Liver (tissue), 9 donors: ENCODE data around the gene MIEF1. TPM values are rescaled to one million over a fixed set of nuclear protein-coding genes. Genes with fewer than 3 reads are reported as not detected.

Experiments used
- DNase-seq: peaks from one replicate; pipeline ENCODE4 v3.0.0-alpha.2; 2017; ENCODE audit warnings: low spot score
- H3K27ac ChIP-seq, 2 donors: one replicate each; pipeline ENCODE4 v1.7.0; 2013; ENCODE audit warnings: inconsistent platforms in 2 of 2, low read length in 2 of 2, control low read depth in 1 of 2, low read depth in 1 of 2, mild to moderate bottlenecking in 1 of 2
- H3K27me3 ChIP-seq, 4 donors: one replicate each; pipeline versions ENCODE4 v1.6.1 to v1.7.0; 2013; ENCODE audit warnings: low read length in 3 of 4, inconsistent platforms in 1 of 4, mild to moderate bottlenecking in 1 of 4, moderate library complexity in 1 of 4; ENCODE audit not compliant: control insufficient read depth in 4 of 4, insufficient read depth in 4 of 4
- H3K36me3 ChIP-seq, 4 donors: one replicate each; pipeline versions ENCODE4 v1.6.1 to v1.7.0; 2013; ENCODE audit warnings: low read length in 3 of 4, mild to moderate bottlenecking in 3 of 4, low read depth in 1 of 4, moderate library complexity in 1 of 4; ENCODE audit not compliant: control insufficient read depth in 4 of 4, insufficient read depth in 3 of 4
- H3K4me1 ChIP-seq, 4 donors: one replicate each; pipeline versions ENCODE4 v1.6.1 to v1.7.0; 2013; ENCODE audit warnings: low read length in 3 of 4, mild to moderate bottlenecking in 3 of 4, moderate library complexity in 1 of 4; ENCODE audit not compliant: control insufficient read depth in 4 of 4, insufficient read depth in 4 of 4
- H3K4me3 ChIP-seq, 3 donors: one replicate each; pipeline versions ENCODE4 v1.6.1 to v1.7.0; 2013; ENCODE audit warnings: low read length in 3 of 3, control low read depth in 1 of 3, low read depth in 1 of 3, mild to moderate bottlenecking in 1 of 3
- H3K9ac ChIP-seq, 2 donors: one replicate each; pipeline ENCODE4 v1.7.0; 2013; ENCODE audit warnings: low read length in 2 of 2, mild to moderate bottlenecking in 2 of 2, moderate library complexity in 2 of 2, control low read depth in 1 of 2, low read depth in 1 of 2
- H3K9me3 ChIP-seq, 4 donors: one replicate each; pipeline versions ENCODE4 v1.6.1 to v1.7.0; 2013; ENCODE audit warnings: low read length in 3 of 4; ENCODE audit not compliant: control insufficient read depth in 4 of 4
- ATF3 ChIP-seq: IDR thresholded peaks from 2 replicates; pipeline ENCODE4 v1.6.1; 2016; ENCODE audit warnings: antibody characterized with exemption
- CTCF ChIP-seq: fragments of 150-350 bp; IDR thresholded peaks from 2 replicates; pipeline ENCODE4 v1.5.1; 2017; ENCODE audit warnings: improper control_type of control experiment, low read depth, low read length; ENCODE audit not compliant: missing input control
- GABPA ChIP-seq, 2 donors: IDR thresholded peaks in 1 of 2; conservative IDR thresholded peaks in 1 of 2; 2 replicates each; pipeline ENCODE4 v1.6.1; 2016; ENCODE audit warnings: antibody characterized with exemption in 2 of 2, mild to moderate bottlenecking in 1 of 2, moderate library complexity in 1 of 2
- HNF4G ChIP-seq: IDR thresholded peaks from 2 replicates; pipeline ENCODE4 v1.6.1; 2016; ENCODE audit warnings: antibody characterized with exemption
- JUND ChIP-seq, 2 donors: IDR thresholded peaks; 2 replicates each; pipeline ENCODE4 v1.6.1; 2016; ENCODE audit warnings: antibody characterized with exemption in 2 of 2
- MAX ChIP-seq: IDR thresholded peaks from 2 replicates; pipeline ENCODE4 v1.6.1; 2016; ENCODE audit warnings: antibody characterized with exemption
- NR2F2 ChIP-seq: IDR thresholded peaks from 2 replicates; pipeline ENCODE4 v1.6.1; 2016; ENCODE audit warnings: antibody characterized with exemption
- RAD21 ChIP-seq, 2 donors: IDR thresholded peaks; 2 replicates each; pipeline ENCODE4 v1.6.1; 2016; ENCODE audit warnings: antibody characterized with exemption in 2 of 2, mild to moderate bottlenecking in 2 of 2
- REST ChIP-seq: IDR thresholded peaks from 2 replicates; pipeline ENCODE4 v1.6.1; 2016; ENCODE audit warnings: antibody characterized with exemption, mild to moderate bottlenecking
- SP1 ChIP-seq: IDR thresholded peaks from 2 replicates; pipeline ENCODE4 v1.6.1; 2018; ENCODE audit warnings: antibody characterized with exemption, mild to moderate bottlenecking
- WGBS: extraction: QIAGEN DNeasy Blood & Tissue Kit; methylation state at CpG from one replicate; pipeline ENCODE4 v1.1.7; 2013; 5-methylcytosine and 5-hydroxymethylcytosine counted together
- polyA plus RNA-seq, 2 donors: library from polyadenylated mRNA; stranded (reverse) in 1 of 2; unstranded in 1 of 2; fragments of 200-250 nt in 1 of 2; fragments of >200 nt in 1 of 2; fragmentation: Nextera tagmentation in 1 of 2; extraction: Ambion mirVana in 1 of 2; gene quantifications; one replicate each; pipeline versions ENCODE4 v1.2.1 to v1.2.3, GENCODE V29; 2013 to 2015
- total RNA-seq, 2 donors: library from RNA; depleted of rRNA; stranded (reverse); fragments of >200 nt; gene quantifications; one replicate each; pipeline ENCODE4 v1.2.3, GENCODE V29; 2014
- donor health status: healthy.
- donor health status: healthy.
- donor health status: healthy.
- donor health status: healthy.
- donor health status: healthy.

MIEF1 gene
- total and polyA plus RNA-seq, 4 donors, result 12.9 to 31.1 (median 20.7) TPM

GRCh38 chr22:39534092-39534506, 32.0 kb downstream of the MIEF1 start:
- peaks cover 0 to 6% (median 4%) of the 10 kb centered on the region in 4 donors for H3K36me3 ChIP-seq
- no peaks in the 10 kb centered on the region for H3K9me3 ChIP-seq
- H3K9ac ChIP-seq, result no peak overlapping the region
- TF ChIP-seq CTCF (no peak), ATF3 (no peak), MAX (no peak), REST (no peak), JUND (IDR thresholded peaks at IDR 0.05) (no peak), GABPA (IDR thresholded peaks at IDR 0.05 in 1 of 2, conservative IDR thresholded peaks at IDR 0.05 in 1 of 2) (no peak), HNF4G (no peak), NR2F2 (no peak)
- WGBS, result 84% methylated on average over 12 of the region's 12 CpGs
- no peak overlapping the region for H3K27ac ChIP-seq
- no peak overlapping the region for H3K4me3 ChIP-seq
- no peak for DNase-seq
- H3K27me3 ChIP-seq, result no peaks in the 10 kb centered on the region
- H3K4me1 ChIP-seq, result peaks cover 15 to 38% (median 31%) of the 10 kb centered on the region in 4 donors

GRCh38 chr22:39534591-39535356, 32.7 kb downstream of the MIEF1 start:
- 9% methylated on average over 41 of the region's 41 CpGs for WGBS
- Histone ChIP-seq H3K9me3 (no peaks in the 10 kb centered on the region), H3K4me3 (peak overlapping the region in 1 of 3 donors; percentile 12), H3K36me3 (peaks cover 0 to 4% (median 1%) of the 10 kb centered on the region in 4 donors), H3K27ac (no peak overlapping the region), H3K9ac (no peak overlapping the region), H3K27me3 (no peaks in the 10 kb centered on the region), H3K4me1 (peaks cover 12 to 32% (median 25%) of the 10 kb centered on the region in 4 donors)
- peak; percentile 83 to 89 for TF ChIP-seq RAD21 (IDR thresholded peaks at IDR 0.05)
- TF ChIP-seq SP1, result no peak
- TF ChIP-seq CTCF, result peak; percentile 83
- DNase-seq, result peak; percentile 92
